ENCODE results near the gene MEGF11.

- TF ChIP-seq CTCF (IDR thresholded peaks at IDR 0.05; ENCODE audit: low read depth, low read length) (no peak), EZH2phosphoT487 (IDR thresholded peaks at IDR 0.05; ENCODE audit: low read depth) (no peak)
These were observed 314.9 kb downstream of the MEGF11 start for GRCh38 chr15:65938604-65939003.

All from OCI-LY3 (cell line).